Stimulated activated CD4-positive, alpha-beta T cell treated with anti-CD3 and anti-CD28 coated beads, Interleukin-15, amount 100 ng/mL, for 48 hours (primary cell): ENCODE data around the gene FAM120AOS.

ENCODE experiments used
- DNase-seq, 2 donors: peaks; one replicate each; pipeline ENCODE4 v3.0.0-alpha.2; 2020; ENCODE audit warnings: low read depth in 2 of 2

FAM120AOS gene

DNA sequence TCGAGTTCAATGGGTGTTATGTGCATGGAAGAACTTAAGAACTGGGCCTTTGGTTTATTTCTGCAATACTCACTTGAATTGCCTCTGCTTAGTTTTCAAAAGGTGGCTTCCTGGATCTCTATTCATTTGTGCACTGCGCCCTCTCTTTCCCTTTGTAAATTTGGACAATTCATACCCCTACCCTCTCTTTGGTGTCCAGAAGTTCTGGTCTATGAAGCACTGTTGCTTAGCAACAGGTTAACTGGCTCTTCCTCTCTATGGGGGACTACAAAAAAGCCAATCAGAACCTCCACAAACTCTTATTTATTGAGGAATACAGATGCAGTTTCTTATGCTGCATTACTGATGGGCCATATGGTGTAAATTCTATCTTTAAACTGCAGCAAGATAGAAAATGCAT, 15.4 kb downstream of the FAM120AOS start:
- no peak for DNase-seq

- DNase-seq = no peak
Observed at GRCh38 chr9:93436655-93437407, 16.6 kb downstream of the FAM120AOS start.

DNA sequence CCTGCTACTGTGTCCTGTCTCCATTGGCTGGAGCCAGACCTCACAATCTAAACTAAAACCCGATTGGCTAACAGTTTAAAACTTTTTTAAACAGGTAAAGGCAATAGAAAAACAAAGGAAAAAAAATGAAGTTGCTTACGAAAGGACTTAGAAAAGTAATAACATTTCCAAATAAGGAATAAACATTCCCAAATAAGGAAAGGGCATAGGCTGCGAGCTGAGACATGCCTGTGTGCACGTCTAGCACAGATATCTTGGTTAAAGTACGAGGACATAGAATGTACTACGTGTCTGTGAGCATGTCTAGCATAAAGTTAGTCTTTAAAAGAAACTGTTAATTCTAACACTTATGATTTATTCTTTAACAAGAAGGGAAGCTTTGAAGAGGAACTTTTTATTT, 17.2 kb downstream of the FAM120AOS start:
- DNase-seq = no peak

DNA sequence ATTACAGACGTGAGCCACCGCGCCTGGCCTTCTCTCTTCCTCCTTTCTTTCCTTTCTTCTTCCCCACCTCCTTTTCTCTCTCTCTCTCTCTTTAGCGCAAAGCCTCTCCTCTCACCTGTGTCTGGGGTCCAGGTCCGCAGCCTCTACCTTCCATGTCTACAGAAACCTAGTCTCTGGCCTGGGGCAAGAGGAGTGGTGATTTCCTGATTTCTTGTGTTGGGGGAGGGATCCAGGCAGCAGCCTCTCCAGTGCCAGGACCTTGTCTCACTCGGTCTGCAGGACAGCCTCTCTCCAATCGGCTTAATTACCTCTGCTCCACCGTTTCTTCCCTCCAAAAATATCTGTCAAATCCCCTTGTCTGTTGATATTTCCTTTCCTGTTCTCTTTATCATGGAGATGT, 18.0 kb downstream of the FAM120AOS start:
- no peak for DNase-seq

- no peak for DNase-seq
Observed at GRCh38 chr9:93434056-93434455, 19.3 kb downstream of the FAM120AOS start.

DNA sequence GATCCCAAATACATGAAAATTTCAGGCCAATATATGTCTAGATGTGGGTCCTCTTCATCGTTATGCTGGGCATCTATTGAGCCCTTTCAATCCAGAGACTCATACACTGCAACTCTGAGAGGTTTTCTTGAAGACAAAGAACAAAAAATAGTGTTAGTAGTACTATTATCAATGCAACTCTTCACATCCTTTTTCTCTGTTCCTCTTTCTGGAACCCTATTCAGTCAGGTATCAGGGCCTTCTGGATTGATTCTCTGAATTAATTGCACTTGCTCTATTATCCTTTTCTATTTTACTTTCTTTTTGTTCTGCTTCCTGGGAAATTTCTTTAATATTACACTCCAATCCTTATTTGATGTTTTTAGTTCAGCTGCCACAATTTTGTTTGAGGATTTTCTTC, 20.4 kb downstream of the FAM120AOS start:
- no peak for DNase-seq

GRCh38 chr9:93431539-93432105, 21.8 kb downstream of the FAM120AOS start:
- no peak for DNase-seq

DNA sequence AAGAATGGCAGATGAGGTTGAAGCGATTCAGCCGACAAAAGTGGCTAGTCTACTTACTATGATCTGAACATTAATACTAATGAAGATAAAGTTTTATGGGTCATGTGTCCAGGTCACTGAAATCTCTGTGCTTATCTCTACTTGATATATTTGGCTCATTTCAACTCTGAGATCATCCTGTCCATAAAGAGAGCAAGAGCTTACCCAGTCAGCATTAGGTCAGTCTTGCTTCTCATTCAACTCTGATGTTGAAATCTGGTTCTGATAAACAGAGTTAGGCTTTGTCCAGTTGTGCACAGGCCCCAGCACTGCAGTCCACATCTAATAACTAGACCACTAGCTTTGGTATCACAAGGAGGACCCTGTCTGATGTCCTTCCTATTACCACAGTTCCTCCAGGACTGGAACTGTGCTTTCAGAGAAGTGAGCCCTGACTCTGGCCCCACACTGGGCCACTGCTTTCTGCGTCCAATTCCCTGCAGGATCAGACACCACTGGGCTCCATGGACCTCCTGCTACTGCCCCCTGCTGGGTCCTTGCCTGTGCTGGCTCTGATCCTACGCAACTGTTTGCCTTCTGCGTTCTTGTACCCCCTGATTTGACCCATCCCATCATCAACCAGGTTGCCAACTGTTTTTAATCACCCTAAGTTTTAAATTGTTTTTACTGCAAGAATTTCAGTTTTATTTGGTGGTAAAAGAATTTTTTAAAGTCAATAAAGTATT, 25.6 kb downstream of the FAM120AOS start:
- no peak for DNase-seq

DNA sequence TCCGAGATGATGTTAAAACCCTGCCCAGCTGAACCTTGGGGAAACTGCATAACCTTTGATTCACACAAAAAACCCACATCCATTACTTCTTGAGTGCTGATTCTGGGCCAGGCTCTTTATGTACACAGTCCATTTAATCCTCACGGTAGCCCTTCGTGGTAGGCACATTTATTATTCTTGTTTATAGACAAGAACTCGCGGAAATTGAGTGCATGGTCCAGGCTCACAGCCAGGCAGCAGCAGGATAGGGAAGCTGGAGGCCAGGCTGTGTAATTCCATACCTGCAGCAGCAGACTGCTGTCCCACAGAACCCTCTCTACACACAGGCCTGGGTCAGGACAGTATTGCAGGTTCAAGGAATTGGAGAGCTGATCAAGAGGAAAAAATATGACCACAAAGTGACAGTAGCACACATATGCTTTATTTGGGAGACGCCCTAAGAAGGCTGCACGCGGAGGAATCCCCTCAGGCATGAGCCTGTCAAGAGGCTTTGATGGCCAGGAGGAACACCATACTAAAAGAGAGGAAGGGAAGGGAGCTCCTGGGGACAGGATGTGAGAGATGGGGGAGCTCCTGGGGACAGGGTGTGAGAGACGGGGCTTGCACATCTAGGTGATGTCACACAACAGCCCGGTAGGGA, 30.3 kb downstream of the FAM120AOS start:
- no peak for DNase-seq

DNA sequence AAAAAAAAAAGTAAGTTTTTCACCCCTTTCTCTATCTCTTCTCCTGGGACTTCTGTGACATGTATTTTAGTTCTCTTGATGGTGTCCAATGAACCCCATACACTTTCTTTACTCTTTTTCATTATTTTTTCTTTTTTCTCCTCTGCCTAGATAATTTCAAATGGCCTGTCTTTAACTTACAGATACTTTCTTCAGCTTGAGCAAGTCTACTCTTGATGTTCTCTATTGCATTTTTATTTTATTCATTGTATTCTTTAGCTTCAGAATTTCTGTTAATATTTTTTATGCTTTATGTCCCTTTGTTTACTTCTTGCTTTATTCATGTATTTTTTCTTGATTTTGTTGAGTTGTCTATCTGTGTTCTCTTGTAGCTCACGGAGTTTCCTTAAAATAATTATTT, 34.4 kb downstream of the FAM120AOS start:
- no peak for DNase-seq

DNA sequence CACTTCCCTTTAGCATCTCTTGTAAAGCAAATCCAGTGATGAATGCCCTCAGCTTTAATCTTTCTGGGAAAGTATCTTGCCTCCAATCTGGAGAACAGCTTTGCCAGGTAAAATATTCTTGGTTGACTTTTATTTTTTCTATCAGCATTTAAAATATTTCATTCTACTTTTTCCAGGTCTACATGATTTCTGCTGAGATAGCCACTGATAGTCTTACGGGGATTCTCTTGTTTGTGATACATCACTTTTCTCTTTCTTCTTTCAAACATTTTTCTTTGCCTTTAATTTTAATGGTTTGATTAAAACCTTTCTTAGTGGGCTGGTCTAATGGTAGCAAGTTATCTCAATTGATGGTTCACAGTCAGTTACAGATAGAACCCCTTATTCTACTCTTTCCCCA, 35.8 kb downstream of the FAM120AOS start:
- no peak for DNase-seq

DNA sequence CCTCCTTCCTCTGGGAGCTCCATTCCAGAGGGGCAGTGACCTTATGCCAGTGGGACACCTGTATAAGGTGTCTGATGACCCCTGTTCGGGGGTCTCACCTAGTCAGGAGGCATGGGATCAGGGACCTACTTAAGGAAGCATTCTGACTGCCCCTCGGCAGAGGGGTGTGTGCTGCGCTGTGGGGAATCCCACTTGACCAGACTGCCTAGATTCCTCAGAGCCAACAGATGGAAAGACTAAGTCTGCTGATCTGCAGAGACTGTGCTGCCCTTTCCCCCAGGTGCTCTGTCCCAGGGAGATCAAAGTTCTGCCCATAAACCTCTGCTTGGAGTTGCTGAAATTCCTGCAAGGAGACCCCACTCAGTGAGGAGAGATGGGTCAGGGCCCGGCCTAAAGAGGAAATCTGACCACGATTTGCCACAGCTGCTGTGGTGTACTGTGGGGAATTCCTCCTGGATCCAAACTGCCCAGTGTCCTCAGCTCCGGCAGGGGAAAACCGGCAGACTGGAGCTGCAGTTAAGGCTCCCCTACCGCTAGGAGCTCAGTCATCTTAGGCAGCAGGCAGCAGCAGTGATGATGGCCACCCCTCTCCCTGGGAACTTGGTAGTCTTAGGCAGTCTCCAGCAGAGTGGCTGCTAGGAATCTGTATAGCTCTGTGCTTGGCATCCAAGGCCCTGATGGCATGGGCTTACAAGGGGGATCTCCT, 36.7 kb downstream of the FAM120AOS start:
- DNase-seq = no peak

GRCh38 chr9:93415176-93415690, 38.1 kb downstream of the FAM120AOS start:
- DNase-seq = no peak

DNA sequence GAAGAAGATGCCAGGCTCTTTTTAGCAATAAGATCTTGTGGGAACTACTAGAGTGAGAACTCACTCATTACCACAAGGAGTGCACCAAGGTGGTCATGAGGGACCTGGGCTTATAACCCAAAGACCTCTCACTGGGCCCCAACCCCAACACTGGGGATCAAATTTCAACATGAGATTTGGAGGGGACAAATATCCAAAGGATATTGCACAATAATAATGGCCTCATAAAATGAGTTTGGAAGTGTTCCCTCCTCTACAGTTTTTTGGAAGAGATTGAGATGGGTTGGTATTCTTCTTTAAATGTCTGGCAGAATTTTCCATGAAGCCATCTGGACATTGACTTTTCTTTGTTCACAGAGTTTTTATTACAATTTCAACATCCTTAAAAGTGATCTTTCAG, 39.9 kb downstream of the FAM120AOS start:
- DNase-seq = no peak

DNA sequence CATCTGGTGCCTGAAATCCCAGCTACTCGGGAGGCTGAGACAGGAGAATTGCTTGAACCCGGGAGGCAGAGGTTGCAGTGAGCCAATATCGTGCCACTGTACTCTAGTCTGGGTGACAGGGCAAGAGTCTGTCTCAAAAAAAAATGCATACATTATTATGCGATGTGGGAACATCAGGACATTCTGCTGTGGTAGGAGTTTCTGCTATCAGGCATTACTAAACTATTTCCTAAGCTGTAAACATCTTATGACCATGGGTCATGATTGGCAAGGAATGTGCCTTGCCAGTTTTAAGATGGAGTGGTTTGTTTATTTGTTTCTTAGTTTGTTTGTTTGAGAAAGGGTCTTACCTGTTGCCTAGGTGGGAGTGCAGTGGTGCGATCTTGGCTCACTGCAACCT, 47.0 kb downstream of the FAM120AOS start:
- DNase-seq = no peak

- no peak for DNase-seq
Observed at GRCh38 chr9:93398471-93398870, 54.9 kb downstream of the FAM120AOS start.

DNA sequence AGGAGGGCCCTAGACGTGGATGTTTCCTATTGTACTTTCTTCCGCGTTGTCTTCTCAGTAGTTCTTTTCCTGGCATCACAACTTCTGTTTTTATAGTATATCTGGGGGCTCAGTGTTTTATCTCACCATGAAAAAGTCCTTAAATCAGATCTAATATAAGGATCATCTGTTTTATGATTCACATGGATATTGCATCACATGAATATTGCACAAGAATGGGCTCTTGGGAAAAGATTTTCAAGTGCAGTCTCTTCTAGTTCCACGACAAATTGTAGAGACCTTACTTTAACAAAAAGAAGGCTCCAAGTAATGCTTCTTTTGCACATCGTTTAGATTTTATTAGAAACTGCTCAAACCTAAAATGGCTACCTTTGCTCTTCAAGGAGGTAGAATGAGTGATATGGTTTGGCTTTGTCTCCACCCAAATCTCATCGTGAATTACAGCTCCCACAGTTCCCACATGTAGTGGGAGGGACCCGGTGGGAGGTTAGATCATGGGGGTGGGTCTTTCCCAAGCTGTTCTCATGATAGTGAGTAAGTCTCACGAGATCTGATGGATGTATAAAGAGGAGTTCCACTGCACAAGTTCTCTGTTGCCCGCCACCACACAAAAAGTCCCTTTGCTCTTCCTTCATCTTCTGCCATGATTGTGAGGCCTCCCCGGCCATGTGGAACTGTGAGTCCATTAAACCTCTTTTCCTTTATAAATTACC, 55.6 kb downstream of the FAM120AOS start:
- no peak for DNase-seq
